Esophagus (tissue), 2 donors: Measurements from ENCODE around the gene PCBP3. TPM values are rescaled to one million over a fixed set of nuclear protein-coding genes. Genes with fewer than 3 reads are reported as not detected.

Experiments
- H3K27ac ChIP-seq, 2 donors: one replicate each; pipeline ENCODE4 v1.5.1; 2013; ENCODE audit warnings: low read depth in 2 of 2, mild to moderate bottlenecking in 2 of 2, inconsistent platforms in 1 of 2, low read length in 1 of 2, moderate library complexity in 1 of 2
- H3K27me3 ChIP-seq, 2 donors: one replicate each; pipeline ENCODE4 v1.6.1; 2013; ENCODE audit warnings: low read length in 2 of 2, control low read depth in 1 of 2, mild to moderate bottlenecking in 1 of 2; ENCODE audit not compliant: insufficient read depth in 2 of 2, control insufficient read depth in 1 of 2
- H3K36me3 ChIP-seq, 2 donors: one replicate each; pipeline ENCODE4 v1.6.1; 2013; ENCODE audit warnings: low read length in 1 of 2; ENCODE audit not compliant: control insufficient read depth in 2 of 2, insufficient read depth in 2 of 2
- H3K4me1 ChIP-seq, 2 donors: one replicate each; pipeline ENCODE4 v1.6.1; 2013; ENCODE audit warnings: low read length in 1 of 2; ENCODE audit not compliant: control insufficient read depth in 2 of 2, insufficient read depth in 2 of 2
- H3K4me3 ChIP-seq, 2 donors: one replicate each; pipeline ENCODE4 v1.5.1; 2013; ENCODE audit warnings: low read length in 2 of 2, mild to moderate bottlenecking in 2 of 2, low read depth in 1 of 2, moderate library complexity in 1 of 2
- H3K9me3 ChIP-seq, 2 donors: one replicate each; pipeline ENCODE4 v1.6.1; 2013; ENCODE audit warnings: mild to moderate bottlenecking in 2 of 2, low read depth in 1 of 2, low read length in 1 of 2, moderate library complexity in 1 of 2; ENCODE audit not compliant: control insufficient read depth in 2 of 2, insufficient read depth in 1 of 2
- WGBS, 2 donors: extraction: QIAGEN DNeasy Blood & Tissue Kit; methylation state at CpG; one replicate each; pipeline ENCODE4 v1.1.7; 2013; 5-methylcytosine and 5-hydroxymethylcytosine counted together
- polyA plus RNA-seq, 2 donors: library from polyadenylated mRNA; stranded (reverse); fragments of 200-250 nt; gene quantifications; one replicate each; pipeline ENCODE4 v1.2.3, GENCODE V29; 2013
- donor health status: healthy with polysubstance abuse.
- donor health status: Bipolar disorder and iron deficiency.

Gene PCBP3
- polyA plus RNA-seq, 2 donors: 0.24 to 0.67 TPM

DNA sequence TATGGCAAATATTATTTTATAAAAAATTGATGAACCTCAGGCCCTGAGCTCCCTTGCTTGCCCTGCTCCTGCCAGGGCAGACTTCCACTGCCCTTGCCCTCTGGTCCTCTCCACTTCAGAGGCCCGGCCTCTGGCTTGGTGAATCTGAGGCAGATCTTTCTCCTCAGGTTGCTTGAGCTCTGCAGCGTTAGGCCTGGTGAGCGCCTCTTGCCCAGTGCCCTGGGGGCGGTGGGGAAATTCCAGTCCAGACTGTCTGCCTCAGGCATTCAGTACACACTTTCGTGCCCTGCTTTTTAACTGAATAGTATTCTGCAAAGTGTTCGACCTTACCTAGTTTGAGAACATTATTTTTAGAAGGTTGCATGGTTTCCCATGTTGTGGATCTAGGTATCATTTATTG is 98.2 kb downstream of the PCBP3 start:
- H3K27me3 ChIP-seq: no peaks in the 10 kb centered on the region

DNA sequence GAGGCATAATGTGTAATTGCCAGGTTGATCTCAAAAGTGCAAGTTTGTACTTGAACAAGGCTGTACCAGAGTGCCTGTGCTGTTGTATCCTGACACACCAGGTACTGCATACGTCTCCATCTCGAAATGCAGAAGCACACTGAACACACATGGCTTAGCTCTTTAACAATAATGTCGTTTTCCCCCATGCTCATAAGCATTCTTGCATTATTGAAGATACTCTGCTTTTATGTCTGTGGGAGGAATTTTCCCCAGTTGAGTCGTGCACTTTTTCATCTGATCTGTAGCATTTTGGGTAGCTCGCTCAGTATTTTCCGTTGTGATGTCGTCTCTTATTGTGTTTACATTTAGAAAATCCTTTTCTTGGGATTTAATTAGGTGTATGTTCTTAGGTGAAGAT is 98.7 kb downstream of the PCBP3 start:
- 60 to 71% methylated on average over 7 of the region's 7 CpGs for WGBS, 2 donors
- Histone ChIP-seq H3K27me3 (no peaks in the 10 kb centered on the region), H3K27ac (no peak overlapping the region)

More for the DNA sequence above, 98.2 kb downstream of the PCBP3 start:
- Histone ChIP-seq H3K4me1 (peaks cover 0 to 3% of the 10 kb centered on the region in 2 donors), H3K9me3 (peaks cover 0 to 6% of the 10 kb centered on the region in 2 donors), H3K4me3 (no peak overlapping the region), H3K36me3 (no peaks in the 10 kb centered on the region), H3K27ac (no peak overlapping the region)
- WGBS, 2 donors: 66 to 67% methylated on average over 6 of the region's 6 CpGs

DNA sequence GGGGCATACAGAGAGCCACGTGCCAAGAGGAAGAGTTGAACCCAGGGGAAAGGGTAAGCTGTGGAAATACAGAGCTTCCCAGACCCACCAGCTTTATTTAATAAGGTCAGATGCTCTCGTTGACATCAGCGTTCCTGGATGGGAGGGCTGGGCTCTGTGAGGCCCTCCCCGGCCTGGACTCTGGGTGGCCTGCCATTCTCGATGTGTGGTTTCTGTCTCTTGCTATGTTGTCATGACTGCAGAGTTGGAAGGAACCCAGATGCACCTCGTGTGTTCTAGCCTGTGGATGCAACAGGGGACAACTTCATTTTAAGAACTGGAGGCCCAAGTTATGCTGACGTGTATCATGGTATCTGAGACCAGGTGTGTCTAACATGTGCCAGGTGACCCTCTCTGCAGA is 101.7 kb downstream of the PCBP3 start:
- H3K36me3 ChIP-seq: no peaks in the 10 kb centered on the region
- H3K9me3 ChIP-seq: peaks cover 0 to 6% of the 10 kb centered on the region in 2 donors
- no peak overlapping the region for H3K4me3 ChIP-seq
- WGBS, 2 donors: 79 to 84% methylated on average over 7 of the region's 7 CpGs
- H3K27me3 ChIP-seq: peaks cover 0 to 4% of the 10 kb centered on the region in 2 donors
- H3K4me1 ChIP-seq: no peaks in the 10 kb centered on the region
- no peak overlapping the region for H3K27ac ChIP-seq

More for the DNA sequence above, 98.7 kb downstream of the PCBP3 start:
- no peaks in the 10 kb centered on the region for H3K36me3 ChIP-seq
- H3K9me3 ChIP-seq: peaks cover 0 to 6% of the 10 kb centered on the region in 2 donors
- no peak overlapping the region for H3K4me3 ChIP-seq
- peaks cover 0 to 3% of the 10 kb centered on the region in 2 donors for H3K4me1 ChIP-seq

DNA sequence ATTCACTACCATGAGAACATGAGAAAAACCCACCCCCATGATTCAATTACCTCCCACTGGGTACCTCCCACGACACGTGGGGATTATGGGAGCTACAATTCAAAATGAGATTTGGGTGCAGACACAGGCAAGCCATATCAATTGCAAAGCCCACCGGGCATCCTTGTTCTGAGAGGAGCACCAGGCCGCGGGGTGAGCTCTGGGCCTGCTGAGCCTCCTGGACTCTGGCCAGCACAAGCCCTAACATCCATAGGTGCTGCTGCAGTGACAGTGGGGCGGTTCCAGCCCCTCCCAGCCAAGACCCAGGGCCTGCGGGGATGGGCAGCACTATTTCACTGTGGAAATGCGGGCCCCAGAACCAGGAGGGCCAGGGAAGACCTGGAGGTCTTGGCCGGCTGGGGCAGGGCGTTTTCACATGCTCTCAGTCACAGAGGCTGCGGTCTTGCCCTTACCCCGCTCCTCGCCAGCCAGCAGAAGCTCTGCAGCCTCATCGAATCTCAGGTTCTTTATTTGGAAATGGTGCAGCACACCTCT is 103.8 kb downstream of the PCBP3 start:
- Histone ChIP-seq H3K27ac (no peak overlapping the region), H3K4me1 (no peaks in the 10 kb centered on the region), H3K4me3 (no peak overlapping the region), H3K27me3 (peaks cover 0 to 4% of the 10 kb centered on the region in 2 donors), H3K9me3 (peaks cover 0 to 6% of the 10 kb centered on the region in 2 donors), H3K36me3 (no peaks in the 10 kb centered on the region)
- WGBS, 2 donors: 60 to 77% methylated on average over 14 of the region's 14 CpGs

DNA sequence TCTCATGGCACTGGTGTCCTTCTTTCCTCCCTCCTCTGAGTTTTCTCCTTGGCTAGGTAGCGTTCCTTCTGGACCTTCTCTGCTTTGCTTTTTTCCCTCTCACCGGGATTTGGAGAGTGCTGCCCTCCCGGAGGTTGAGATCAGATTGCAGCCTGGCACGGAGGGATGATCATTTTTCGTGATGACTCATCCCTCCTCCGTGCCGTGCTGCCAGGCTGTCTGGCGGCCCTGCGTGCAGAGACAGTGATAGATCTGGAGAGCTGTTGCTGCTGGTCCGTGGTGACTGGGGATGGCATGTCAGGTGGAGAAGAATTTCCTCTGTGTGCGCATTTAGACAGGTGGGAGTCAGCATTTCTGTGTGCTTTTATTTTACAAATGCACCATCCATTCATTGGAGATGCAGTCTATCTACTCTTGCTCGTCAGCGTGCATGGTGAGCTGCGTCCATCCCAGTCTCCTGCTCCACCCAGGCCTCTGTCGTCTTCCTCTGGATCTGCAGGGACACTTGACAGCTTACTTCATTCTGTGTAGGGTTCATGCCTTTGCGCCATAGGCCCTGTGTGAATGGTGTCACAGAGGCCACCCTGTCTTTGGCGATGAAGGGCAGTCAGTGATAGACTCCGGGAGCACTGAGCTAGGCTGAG is 104.4 kb downstream of the PCBP3 start:
- Histone ChIP-seq H3K4me3 (no peak overlapping the region), H3K27me3 (peaks cover 0 to 4% of the 10 kb centered on the region in 2 donors)
- 39 to 42% methylated on average over 18 of the region's 18 CpGs for WGBS, 2 donors

DNA sequence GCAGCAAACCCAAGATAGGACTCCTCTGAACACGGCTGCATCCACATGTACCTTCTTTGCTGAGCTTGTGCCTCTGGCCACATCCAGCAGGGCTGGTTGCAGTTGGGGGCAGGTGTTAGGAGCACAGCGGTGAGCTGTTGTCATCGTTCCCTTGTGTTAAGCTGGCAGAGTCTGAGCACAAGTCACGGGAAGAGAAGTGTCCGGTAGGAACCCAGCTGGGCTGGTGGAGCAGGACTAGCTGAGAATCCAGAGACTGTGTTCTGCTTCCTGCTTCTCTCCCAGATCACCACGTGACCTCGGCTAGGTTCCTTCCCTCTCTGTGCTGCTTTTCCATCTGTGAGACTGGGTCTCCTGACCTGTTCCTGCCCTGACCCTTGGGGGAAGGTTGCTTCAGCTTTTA is 105.1 kb downstream of the PCBP3 start:
- H3K9me3 ChIP-seq: peaks cover 0 to 6% of the 10 kb centered on the region in 2 donors
- peaks cover 0 to 4% of the 10 kb centered on the region in 2 donors for H3K27me3 ChIP-seq
- H3K36me3 ChIP-seq: no peaks in the 10 kb centered on the region
- no peak overlapping the region for H3K27ac ChIP-seq
- no peaks in the 10 kb centered on the region for H3K4me1 ChIP-seq
- H3K4me3 ChIP-seq: no peak overlapping the region
- 69 to 77% methylated on average over 7 of the region's 7 CpGs for WGBS, 2 donors

More for the DNA sequence above, 104.4 kb downstream of the PCBP3 start:
- Histone ChIP-seq H3K9me3 (peaks cover 0 to 6% of the 10 kb centered on the region in 2 donors), H3K27ac (no peak overlapping the region), H3K36me3 (no peaks in the 10 kb centered on the region), H3K4me1 (no peaks in the 10 kb centered on the region)

DNA sequence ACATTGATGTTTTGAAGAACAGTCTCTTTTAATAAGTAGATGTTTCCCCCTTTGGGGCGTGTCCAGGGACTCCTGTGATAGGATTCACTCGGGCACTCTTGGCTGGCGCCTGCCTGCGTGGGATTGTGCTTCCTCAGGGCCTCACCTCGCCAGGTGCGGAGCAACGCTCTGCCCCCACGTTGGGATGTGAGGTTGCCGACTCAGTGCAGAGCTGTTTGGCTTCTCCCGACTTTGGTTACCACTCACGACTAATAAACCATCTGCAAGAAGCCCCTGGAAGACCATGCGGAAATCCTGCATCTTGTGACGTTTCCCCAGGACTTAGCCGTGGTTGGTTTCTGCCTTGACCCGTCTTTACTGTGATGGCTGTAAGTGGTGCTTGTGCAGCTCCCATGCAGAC is 106.4 kb downstream of the PCBP3 start:
- Histone ChIP-seq H3K4me1 (no peaks in the 10 kb centered on the region), H3K27me3 (peaks cover 0 to 4% of the 10 kb centered on the region in 2 donors), H3K36me3 (no peaks in the 10 kb centered on the region), H3K4me3 (no peak overlapping the region), H3K9me3 (peaks cover 0 to 6% of the 10 kb centered on the region in 2 donors), H3K27ac (no peak overlapping the region)
- 83 to 86% methylated on average over 15 of the region's 15 CpGs for WGBS, 2 donors

DNA sequence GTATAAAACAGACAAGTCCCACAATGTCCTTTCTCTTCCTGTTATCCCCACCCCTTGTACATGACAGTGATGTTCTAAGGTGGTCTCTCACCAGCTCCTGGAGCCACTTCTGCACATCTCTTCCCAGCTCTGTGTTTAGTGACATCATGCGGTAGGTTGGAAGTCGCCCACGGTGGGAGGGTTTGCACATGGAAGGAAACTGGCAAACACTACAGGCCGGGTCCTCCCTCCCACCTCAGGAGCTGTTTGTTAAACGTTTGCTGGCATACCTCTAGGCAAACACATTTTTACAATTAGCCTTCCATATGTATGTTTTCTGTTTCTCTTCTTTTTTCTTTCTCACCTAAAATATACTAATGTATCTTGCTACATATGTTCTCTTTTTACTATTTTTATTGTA is 107.4 kb downstream of the PCBP3 start:
- Histone ChIP-seq H3K27me3 (peaks cover 0 to 4% of the 10 kb centered on the region in 2 donors), H3K9me3 (no peaks in the 10 kb centered on the region), H3K36me3 (no peaks in the 10 kb centered on the region), H3K4me1 (no peaks in the 10 kb centered on the region), H3K27ac (no peak overlapping the region), H3K4me3 (no peak overlapping the region)
- WGBS, 2 donors: 61 to 66% methylated on average over 5 of the region's 5 CpGs

DNA sequence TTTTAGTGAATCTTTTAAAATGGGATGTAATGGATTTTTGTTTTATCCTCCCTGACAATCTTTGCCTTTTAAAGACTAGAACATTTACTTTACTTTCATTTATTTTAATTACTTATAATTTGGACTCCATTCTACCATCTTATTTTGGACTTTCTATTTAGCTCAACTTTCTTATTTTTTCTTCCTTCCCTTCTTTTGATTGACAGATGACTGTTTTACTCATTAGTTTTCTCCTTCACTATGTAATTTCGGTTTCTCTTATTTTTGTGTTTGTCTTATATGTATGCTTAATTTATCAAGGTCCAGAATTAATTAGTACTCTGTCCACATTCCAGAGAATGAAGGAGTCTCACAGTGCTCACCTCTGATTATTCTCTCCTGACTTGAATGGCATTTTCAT is 109.9 kb downstream of the PCBP3 start:
- 57 to 79% methylated on average over 1 of the region's 1 CpG for WGBS, 2 donors
- Histone ChIP-seq H3K4me1 (no peaks in the 10 kb centered on the region), H3K27me3 (peaks cover 0 to 4% of the 10 kb centered on the region in 2 donors), H3K27ac (no peak overlapping the region), H3K4me3 (no peak overlapping the region), H3K36me3 (no peaks in the 10 kb centered on the region), H3K9me3 (no peaks in the 10 kb centered on the region)

DNA sequence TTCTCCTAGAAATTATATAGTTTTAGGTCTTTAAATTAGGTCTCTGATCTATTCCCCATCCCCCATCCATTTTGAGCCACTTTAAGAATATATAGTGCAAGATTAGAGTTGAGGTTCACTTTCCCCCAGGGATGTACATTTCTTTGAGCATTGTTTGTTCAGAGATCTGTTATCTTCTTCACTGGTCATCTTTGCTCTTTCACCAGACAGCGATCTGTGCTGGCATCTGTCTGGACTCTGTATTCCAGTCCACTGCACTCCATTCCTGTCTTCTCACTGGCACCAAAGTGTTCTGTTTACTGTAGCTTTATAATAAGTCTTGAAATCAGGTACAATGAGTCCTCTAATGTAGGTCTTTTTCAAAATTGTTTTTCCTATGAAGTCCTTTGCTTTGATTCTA is 112.5 kb downstream of the PCBP3 start:
- Histone ChIP-seq H3K27ac (no peak overlapping the region), H3K4me1 (no peaks in the 10 kb centered on the region), H3K27me3 (no peaks in the 10 kb centered on the region), H3K9me3 (no peaks in the 10 kb centered on the region), H3K4me3 (no peak overlapping the region), H3K36me3 (no peaks in the 10 kb centered on the region)
- WGBS, 2 donors: 78 to 96% methylated on average over 1 of the region's 1 CpG
